Naive thymus-derived CD4-positive, alpha-beta T cell (primary cell): ENCODE measurements around the gene PRKN. TPM values are rescaled to one million over a fixed set of nuclear protein-coding genes. Genes with fewer than 3 reads are reported as not detected.

Experiments used
- ATAC-seq: fragments of 150-1000 bp; cut with Tn5 transposase; 2 replicates; pipeline ENCODE4 v1.10.0; 2021; ENCODE audit warnings: mild to moderate bottlenecking, moderate library complexity
- CTCF ChIA-PET: fragments of 350-600 bp; sonication (Branson Sonifier 250); formaldehyde crosslinking; loops from one replicate; lab custom pipeline; 2021; ENCODE audit warnings: antibody characterized with exemption; lab: Charles Lee
- POLR2A ChIA-PET: fragments of 350-600 bp; sonication (Branson Sonifier 250); formaldehyde crosslinking; loops from one replicate; lab custom pipeline; 2021; ENCODE audit warnings: antibody characterized with exemption, inconsistent platforms; lab: Charles Lee
- DNase-seq, 9 donors: peaks; one replicate each; pipeline versions ENCODE4 v3.0.0 to v3.0.0-alpha.2; 2020 to 2022; ENCODE audit warnings: mixed read lengths in 1 of 9
- H3K27ac ChIP-seq: one replicate; pipeline ENCODE4 v1.7.0; 2013; ENCODE audit warnings: mild to moderate bottlenecking, low read depth, low read length, moderate library complexity
- H3K27me3 ChIP-seq, 2 donors: one replicate each; pipeline ENCODE4 v1.7.0; 2013; ENCODE audit warnings: low read length in 2 of 2, mild to moderate bottlenecking in 2 of 2, moderate library complexity in 2 of 2; ENCODE audit not compliant: control insufficient read depth in 2 of 2, insufficient read depth in 2 of 2
- H3K36me3 ChIP-seq, 3 experiments: 1 replicate in 2 of 3; 2 replicates in 1 of 3; pipeline ENCODE4 v1.7.0; 2013; ENCODE audit warnings: low read length in 3 of 3, mild to moderate bottlenecking in 3 of 3, moderate library complexity in 1 of 3; ENCODE audit not compliant: insufficient read depth in 3 of 3, control insufficient read depth in 2 of 3
- H3K4me1 ChIP-seq, 2 donors: one replicate each; pipeline ENCODE4 v1.7.0; 2013; ENCODE audit warnings: low read length in 2 of 2, mild to moderate bottlenecking in 2 of 2, moderate library complexity in 1 of 2; ENCODE audit not compliant: control insufficient read depth in 2 of 2, insufficient read depth in 2 of 2
- H3K4me3 ChIP-seq: 2 replicates; pipeline ENCODE4 v1.7.0; 2013; ENCODE audit warnings: mild to moderate bottlenecking, low read length
- H3K9me3 ChIP-seq, 3 experiments: 1 replicate in 2 of 3; 2 replicates in 1 of 3; pipeline ENCODE4 v1.7.0; 2013; ENCODE audit warnings: low read length in 3 of 3; ENCODE audit not compliant: control insufficient read depth in 2 of 3
- H3K27ac Mint-ChIP-seq, 9 donors: one replicate each; pipeline ENCODE4 v1.8.0; 2020 to 2022; ENCODE audit warnings: mixed read lengths in 9 of 9, mild to moderate bottlenecking in 8 of 9, moderate library complexity in 5 of 9, inconsistent platforms in 2 of 9
- H3K27me3 Mint-ChIP-seq, 5 donors: one replicate each; pipeline ENCODE4 v1.8.0; 2021 to 2022; ENCODE audit warnings: mixed read lengths in 5 of 5, mild to moderate bottlenecking in 1 of 5
- H3K36me3 Mint-ChIP-seq, 5 donors: one replicate each; pipeline ENCODE4 v1.8.0; 2020 to 2022; ENCODE audit warnings: mixed read lengths in 5 of 5, mild to moderate bottlenecking in 3 of 5, inconsistent platforms in 1 of 5
- H3K4me1 Mint-ChIP-seq, 7 donors: one replicate each; pipeline ENCODE4 v1.8.0; 2020 to 2022; ENCODE audit warnings: mixed read lengths in 7 of 7, mild to moderate bottlenecking in 3 of 7, inconsistent platforms in 1 of 7
- H3K4me3 Mint-ChIP-seq, 10 donors: one replicate each; pipeline ENCODE4 v1.8.0; 2020 to 2022; ENCODE audit warnings: mild to moderate bottlenecking in 10 of 10, mixed read lengths in 10 of 10, moderate library complexity in 6 of 10, inconsistent platforms in 2 of 10
- H3K9me3 Mint-ChIP-seq, 11 donors: one replicate each; pipeline ENCODE4 v1.8.0; 2020 to 2022; ENCODE audit warnings: mixed read lengths in 11 of 11, mild to moderate bottlenecking in 4 of 11, inconsistent platforms in 1 of 11, moderate library complexity in 1 of 11
- intact Hi-C, 2 donors: fragments of 100-400 bp; cut with micrococcal nuclease; formaldehyde crosslinking; loops; one replicate each; pipeline ENCODE4 v1.15.1; 2023
- polyA plus RNA-seq, 2 donors: library from polyadenylated mRNA; unstranded; fragments of 300-500 nt; fragmentation: Illumina TruSeq; gene quantifications; one replicate each; pipeline ENCODE4 v1.2.3, GENCODE V29; 2021
- total RNA-seq, 6 experiments: library from RNA in 5 of 6; stranded (reverse) in 5 of 6; gene quantifications; 1 replicate in 5 of 6; 2 replicates in 1 of 6; pipeline ENCODE4 v1.2.3 and lab custom pipeline; 2021 to 2026

Gene PRKN
- total and polyA plus RNA-seq, 7 experiments from 2014 or later = 0.44 to 10.3 (median 8.1) TPM

- H3K9me3 Mint-ChIP-seq = peaks cover 7 to 41% (median 19%) of the 10 kb centered on the region in 11 donors
- no peak overlapping the region for H3K4me3 Mint-ChIP-seq
- H3K36me3 Mint-ChIP-seq = peaks cover 0 to 20% (median 8%) of the 10 kb centered on the region in 5 donors
These were observed 741.6 kb downstream of the PRKN start for GRCh38 chr6:161985876-161986423.

GRCh38 chr6:161984713-161985112 lies 742.9 kb downstream of the PRKN start:
- Mint-ChIP-seq H3K27me3 (no peaks in the 10 kb centered on the region), H3K4me3 (no peak overlapping the region), H3K36me3 (peaks cover 0 to 24% (median 14%) of the 10 kb centered on the region in 5 donors), H3K9me3 (peaks cover 4 to 37% (median 12%) of the 10 kb centered on the region in 11 donors), H3K27ac (no peak overlapping the region), H3K4me1 (no peaks in the 10 kb centered on the region)
- no peak for DNase-seq
- Histone ChIP-seq H3K9me3 (peaks cover 0 to 1% (median under 1%) of the 10 kb centered on the region in 3 experiments), H3K27me3 (no peaks in the 10 kb centered on the region), H3K36me3 (no peaks in the 10 kb centered on the region), H3K4me3 (no peak overlapping the region), H3K4me1 (no peaks in the 10 kb centered on the region), H3K27ac (no peak overlapping the region)
- CTCF ChIA-PET = no interaction called here
- intact Hi-C loops = no loop called here
- POLR2A ChIA-PET = no interaction called here
- no peak for ATAC-seq

More at GRCh38 chr6:161985876-161986423, 741.6 kb downstream of the PRKN start:
- Mint-ChIP-seq H3K27me3 (no peaks in the 10 kb centered on the region), H3K4me1 (no peaks in the 10 kb centered on the region), H3K27ac (no peak overlapping the region)
- Histone ChIP-seq H3K4me3 (no peak overlapping the region), H3K27ac (no peak overlapping the region), H3K4me1 (no peaks in the 10 kb centered on the region), H3K9me3 (peaks cover 0 to 10% (median 5%) of the 10 kb centered on the region in 3 experiments), H3K27me3 (no peaks in the 10 kb centered on the region), H3K36me3 (no peaks in the 10 kb centered on the region)
- DNase-seq (no peak), ATAC-seq (no peak)
- intact Hi-C loops = no loop called here
- CTCF ChIA-PET = no interaction called here
- POLR2A ChIA-PET = no interaction called here

- peaks cover 0 to 42% (median 23%) of the 10 kb centered on the region in 5 donors for H3K36me3 Mint-ChIP-seq
- no peaks in the 10 kb centered on the region for H3K27me3 Mint-ChIP-seq
- Histone ChIP-seq H3K27me3 (no peaks in the 10 kb centered on the region), H3K4me3 (no peak overlapping the region), H3K36me3 (no peaks in the 10 kb centered on the region), H3K4me1 (no peaks in the 10 kb centered on the region), H3K27ac (no peak overlapping the region), H3K9me3 (no peaks in the 10 kb centered on the region)
- POLR2A ChIA-PET = no interaction called here
- DNase-seq (no peak), ATAC-seq (no peak)
- intact Hi-C loops = no loop called here
- CTCF ChIA-PET = no interaction called here
- no peaks in the 10 kb centered on the region for H3K4me1 Mint-ChIP-seq
- no peak overlapping the region for H3K4me3 Mint-ChIP-seq
- no peak overlapping the region for H3K27ac Mint-ChIP-seq
- peaks cover 0 to 21% (median 4%) of the 10 kb centered on the region in 11 donors for H3K9me3 Mint-ChIP-seq
These were observed 751.0 kb downstream of the PRKN start for GRCh38 chr6:161976553-161976952.

GRCh38 chr6:161973064-161973463 lies 754.5 kb downstream of the PRKN start:
- H3K27ac ChIP-seq = no peak overlapping the region
- ATAC-seq (no peak), DNase-seq (no peak)
- no peaks in the 10 kb centered on the region for H3K27me3 ChIP-seq
- no peaks in the 10 kb centered on the region for H3K4me1 ChIP-seq
- peaks cover 0 to 26% (median 19%) of the 10 kb centered on the region in 5 donors for H3K36me3 Mint-ChIP-seq
- ChIA-PET POLR2A (no interaction called here), CTCF (no interaction called here)
- no peak overlapping the region for H3K27ac Mint-ChIP-seq
- no peaks in the 10 kb centered on the region for H3K36me3 ChIP-seq
- H3K9me3 Mint-ChIP-seq = peaks cover 0 to 5% (median 0%) of the 10 kb centered on the region in 11 donors
- no peaks in the 10 kb centered on the region for H3K27me3 Mint-ChIP-seq
- no peak overlapping the region for H3K4me3 Mint-ChIP-seq
- no peak overlapping the region for H3K4me3 ChIP-seq
- H3K4me1 Mint-ChIP-seq = no peaks in the 10 kb centered on the region
- no peaks in the 10 kb centered on the region for H3K9me3 ChIP-seq
- intact Hi-C loops = no loop called here

GRCh38 chr6:161971043-161971442 lies 756.5 kb downstream of the PRKN start:
- intact Hi-C loops = no loop called here
- ChIA-PET POLR2A (no interaction called here), CTCF (no interaction called here)
- H3K27ac ChIP-seq = no peak overlapping the region
- no peaks in the 10 kb centered on the region for H3K4me1 ChIP-seq
- Mint-ChIP-seq H3K9me3 (no peaks in the 10 kb centered on the region), H3K27ac (no peak overlapping the region), H3K4me1 (no peaks in the 10 kb centered on the region), H3K36me3 (peaks cover 0 to 26% (median 15%) of the 10 kb centered on the region in 5 donors), H3K4me3 (no peak overlapping the region), H3K27me3 (no peaks in the 10 kb centered on the region)
- H3K4me3 ChIP-seq = no peak overlapping the region
- no peaks in the 10 kb centered on the region for H3K9me3 ChIP-seq
- H3K27me3 ChIP-seq = no peaks in the 10 kb centered on the region
- ATAC-seq (no peak), DNase-seq (no peak)
- H3K36me3 ChIP-seq = no peaks in the 10 kb centered on the region

- intact Hi-C loops = no loop called here
These were observed 763.8 kb downstream of the PRKN start for GRCh38 chr6:161963634-161964234.

GRCh38 chr6:161963181-161963580 lies 764.4 kb downstream of the PRKN start:
- H3K4me3 ChIP-seq = no peak overlapping the region
- no peak for ATAC-seq
- Mint-ChIP-seq H3K36me3 (peaks cover 0 to 4% (median 0%) of the 10 kb centered on the region in 5 donors), H3K27me3 (no peaks in the 10 kb centered on the region), H3K4me3 (no peak overlapping the region), H3K4me1 (no peaks in the 10 kb centered on the region), H3K9me3 (peaks cover 0 to 2% (median 0%) of the 10 kb centered on the region in 11 donors), H3K27ac (no peak overlapping the region)
- H3K36me3 ChIP-seq = no peaks in the 10 kb centered on the region
- H3K27me3 ChIP-seq = no peaks in the 10 kb centered on the region
- no peaks in the 10 kb centered on the region for H3K9me3 ChIP-seq
- no peaks in the 10 kb centered on the region for H3K4me1 ChIP-seq
- CTCF ChIA-PET = no interaction called here
- intact Hi-C loops = no loop called here
- POLR2A ChIA-PET = no interaction called here
- no peak for DNase-seq
- H3K27ac ChIP-seq = no peak overlapping the region

More at GRCh38 chr6:161963634-161964234, 763.8 kb downstream of the PRKN start:
- H3K36me3 Mint-ChIP-seq = peaks cover 0 to 4% (median 0%) of the 10 kb centered on the region in 5 donors
- no peak overlapping the region for H3K4me3 ChIP-seq
- ATAC-seq = no peak
- H3K36me3 ChIP-seq = no peaks in the 10 kb centered on the region
- no peaks in the 10 kb centered on the region for H3K9me3 ChIP-seq
- H3K27me3 ChIP-seq = no peaks in the 10 kb centered on the region
- peaks cover 0 to 2% (median 0%) of the 10 kb centered on the region in 11 donors for H3K9me3 Mint-ChIP-seq
- no peaks in the 10 kb centered on the region for H3K27me3 Mint-ChIP-seq
- ChIA-PET CTCF (no interaction called here), POLR2A (no interaction called here)
- no peaks in the 10 kb centered on the region for H3K4me1 Mint-ChIP-seq
- no peak overlapping the region for H3K4me3 Mint-ChIP-seq
- no peak overlapping the region for H3K27ac Mint-ChIP-seq
- no peak overlapping the region for H3K27ac ChIP-seq
- no peaks in the 10 kb centered on the region for H3K4me1 ChIP-seq
- DNase-seq = no peak
